SIG-M5 treated with dmso at 0.1 percent for 504 hours (cell line): Measurements from ENCODE around the gene ZNF765.
"Not testable (repeated sequence)": the region's sequence is repeated elsewhere in the genome, so short reads cannot be mapped to it uniquely, and the experiment has no call there.

ENCODE experiments used
- DNase-seq: peaks from one replicate; lab custom pipeline; 2025; ENCODE audit not compliant: unreplicated experiment; lab: John Stamatoyannopoulos, UW

The ZNF765 gene

DNA sequence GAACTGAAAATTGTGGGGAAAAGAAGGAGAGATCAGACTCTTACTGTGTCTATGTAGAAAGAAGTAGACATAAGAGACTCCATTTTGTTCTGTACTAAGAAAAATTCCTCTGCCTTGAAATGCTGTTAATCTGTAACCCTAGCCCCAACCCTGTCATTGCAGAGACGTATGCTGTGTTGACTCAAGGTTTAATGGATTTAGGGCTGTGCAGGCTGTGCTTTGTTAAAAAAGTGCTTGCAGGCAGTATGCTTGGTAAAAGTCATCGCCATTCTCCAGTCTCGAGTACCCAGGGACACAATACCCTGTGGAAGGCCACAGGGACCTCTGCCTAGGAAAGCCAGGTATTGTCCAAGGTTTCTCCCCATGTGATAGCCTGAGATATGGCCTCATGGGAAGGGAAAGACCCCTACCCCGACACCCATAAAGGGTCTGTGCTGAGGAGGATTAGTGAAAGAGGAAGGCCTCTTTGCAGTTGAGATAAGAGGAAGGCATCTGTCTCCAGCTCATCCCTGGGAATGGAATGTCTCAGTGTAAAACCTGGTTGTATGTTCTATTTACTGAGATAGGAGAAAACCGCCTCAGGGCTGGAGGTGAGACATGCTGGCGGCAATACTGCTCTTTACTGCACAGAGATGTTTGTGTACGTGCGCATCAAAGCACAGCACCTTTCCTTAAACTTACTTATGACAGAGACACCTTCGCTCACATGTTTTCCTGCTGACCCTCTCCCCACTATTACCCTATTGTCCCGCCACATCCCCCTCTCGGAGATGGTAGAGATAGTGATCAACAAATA, 25.8 kb downstream of the ZNF765 start:
- DNase-seq = not testable (repeated sequence)

DNA sequence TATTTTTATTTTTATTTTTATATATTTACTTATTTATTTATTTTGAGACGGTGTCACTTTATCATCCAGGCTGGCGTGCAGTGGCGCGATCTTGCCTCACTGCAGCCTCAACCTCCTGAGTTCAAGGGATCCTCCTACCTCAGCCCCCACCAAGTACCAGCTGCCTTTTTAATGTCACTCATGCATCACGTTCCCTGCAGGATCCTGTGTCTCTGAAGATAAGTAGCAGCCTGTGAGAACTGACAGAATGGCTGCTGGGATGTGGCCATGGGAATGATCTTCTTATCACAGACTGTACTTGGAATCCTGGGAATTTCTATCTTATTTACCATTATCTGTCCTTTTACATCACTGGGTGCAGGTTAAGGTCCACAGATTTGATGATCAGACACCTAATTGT, 27.6 kb downstream of the ZNF765 start:
- DNase-seq = no peak

DNA sequence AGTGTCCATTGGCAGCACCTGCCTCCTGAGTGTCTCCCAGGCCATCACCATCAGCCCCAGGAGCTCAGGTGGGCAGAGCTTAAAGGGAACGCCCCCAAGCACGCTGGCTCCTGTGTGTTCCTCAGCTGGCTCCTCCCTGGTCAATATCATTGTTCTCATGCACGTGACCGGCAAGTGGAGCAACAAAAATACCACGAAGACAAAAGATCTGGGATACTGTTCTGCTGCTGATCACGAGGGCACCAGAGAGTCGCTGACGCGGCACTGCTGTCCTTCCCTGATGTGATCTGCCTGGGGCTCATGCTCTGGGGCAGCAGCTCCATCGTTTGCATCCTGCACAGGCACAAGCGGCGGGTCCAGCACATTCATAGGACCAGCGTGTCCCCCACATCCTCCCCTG, 28.1 kb downstream of the ZNF765 start:
- DNase-seq = not testable (repeated sequence)

DNA sequence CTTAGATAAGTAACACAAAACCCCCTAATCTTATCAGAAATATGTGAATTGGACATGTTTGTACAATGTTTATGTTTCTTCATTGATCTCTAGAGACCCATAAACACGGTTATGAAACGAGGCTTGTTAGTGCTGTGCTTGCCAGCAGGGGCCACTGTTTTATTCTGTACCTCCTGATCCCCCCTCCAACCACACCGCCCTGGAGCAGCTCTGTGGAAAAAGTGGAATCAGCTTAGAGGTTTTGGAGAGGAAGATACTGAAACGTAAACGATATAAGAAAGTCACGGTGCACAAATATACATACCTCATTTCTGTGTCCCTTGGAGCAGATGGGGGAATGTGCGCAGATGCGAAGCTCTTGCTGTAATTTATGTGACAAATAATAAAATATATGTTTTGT, 28.7 kb downstream of the ZNF765 start:
- not testable (repeated sequence) for DNase-seq

DNA sequence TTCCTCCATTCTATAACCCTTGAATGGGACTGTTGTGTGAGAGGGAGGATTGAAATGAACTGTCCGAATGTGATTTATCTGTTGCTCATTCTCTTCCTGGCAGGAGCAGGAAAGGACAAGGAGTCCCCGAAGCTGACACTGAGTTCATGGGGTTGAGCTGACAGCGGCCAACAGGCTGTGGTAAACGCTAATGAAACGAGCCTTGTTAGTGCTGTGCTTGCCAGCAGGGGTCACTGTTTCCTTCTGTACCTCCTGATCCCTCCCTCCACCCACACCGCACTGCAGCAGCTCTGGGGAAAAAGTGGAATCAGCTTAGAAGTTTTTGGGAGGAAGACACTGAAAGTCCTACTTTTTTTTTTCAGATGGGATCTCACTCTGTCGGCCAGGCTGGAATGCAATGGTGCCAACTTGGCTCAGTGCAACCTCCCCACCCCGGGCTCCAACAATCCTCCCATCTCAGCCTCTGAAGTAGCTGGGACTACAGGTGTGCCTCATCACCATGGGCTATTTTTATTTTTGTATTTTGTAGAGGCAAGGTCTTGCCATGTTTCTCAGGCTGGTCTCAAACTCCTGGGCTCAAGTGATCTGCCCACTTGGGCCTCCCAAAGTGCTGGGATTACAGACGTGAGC, 30.1 kb downstream of the ZNF765 start:
- peak; percentile 11 for DNase-seq

DNA sequence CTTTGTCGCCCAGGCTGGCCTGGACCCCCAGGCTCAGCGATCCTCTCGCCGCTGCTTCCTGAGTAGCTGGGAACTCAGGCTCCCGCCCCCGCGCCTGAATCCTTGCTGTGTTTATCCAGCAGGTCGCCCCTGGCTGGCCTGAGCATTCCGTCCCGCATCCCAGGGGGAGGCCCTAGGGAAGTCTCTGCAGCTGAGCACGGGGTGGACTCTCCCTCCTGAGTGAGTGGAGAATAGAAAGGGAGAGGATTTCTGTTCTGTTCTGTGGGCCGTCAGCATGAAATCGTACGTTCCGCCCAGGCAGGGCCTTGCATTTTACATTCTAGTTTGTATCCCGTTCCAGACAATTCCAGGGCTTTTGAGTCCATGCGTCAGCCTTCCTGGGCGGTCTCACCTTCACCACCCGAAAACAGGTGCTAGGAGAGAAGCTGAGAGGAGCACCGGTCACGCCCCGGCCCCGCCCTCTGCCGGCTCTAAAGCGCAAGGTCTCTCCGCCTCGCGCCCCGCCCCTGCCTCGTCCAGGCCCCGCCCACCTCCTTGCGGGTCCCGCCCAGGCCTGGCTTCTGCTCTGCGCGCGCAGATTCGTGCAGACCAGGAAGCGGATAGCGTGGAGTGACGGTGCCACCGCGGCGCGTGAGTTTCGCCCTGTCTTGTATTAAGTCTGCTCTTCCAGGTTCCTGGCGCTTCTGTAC, 36.6 kb downstream of the ZNF765 start, which contains the start of gene ZNF761:
Gene ZNF761, plus strand, starts transcription at position 586 of the 689 bp plus-strand sequence. CDS start 15,285 bp downstream, outside the sequence.
- peak; percentile 51 for DNase-seq

DNA sequence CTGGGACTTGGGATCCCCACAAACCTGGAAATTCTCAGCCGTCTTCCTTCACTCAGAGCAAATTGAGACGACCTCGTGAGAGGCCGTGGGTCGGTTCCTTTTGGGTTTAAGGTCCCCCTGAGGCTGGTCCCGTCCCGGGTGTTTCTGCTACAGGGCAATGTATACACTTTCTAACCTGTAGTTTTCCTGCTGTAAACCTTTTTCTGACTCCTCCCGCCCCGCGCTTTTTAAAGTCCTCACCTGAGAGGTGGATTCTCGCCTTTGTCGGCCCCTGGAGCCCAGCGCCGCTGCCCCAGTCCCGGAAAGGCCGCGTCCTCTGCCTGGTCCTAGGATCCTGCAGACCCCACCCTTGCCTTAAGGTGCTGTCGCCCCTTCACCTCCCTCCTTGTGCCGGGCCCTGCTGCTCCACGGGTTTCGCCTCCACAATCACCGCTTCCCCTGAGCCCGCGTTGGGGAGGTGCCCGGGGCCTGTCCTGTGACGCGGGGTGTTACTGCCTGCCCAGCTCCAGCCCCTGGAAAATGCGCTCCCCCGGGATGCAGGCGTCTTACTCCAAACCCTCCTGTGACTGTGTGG, 37.2 kb downstream of the ZNF765 start:
- DNase-seq = no peak

DNA sequence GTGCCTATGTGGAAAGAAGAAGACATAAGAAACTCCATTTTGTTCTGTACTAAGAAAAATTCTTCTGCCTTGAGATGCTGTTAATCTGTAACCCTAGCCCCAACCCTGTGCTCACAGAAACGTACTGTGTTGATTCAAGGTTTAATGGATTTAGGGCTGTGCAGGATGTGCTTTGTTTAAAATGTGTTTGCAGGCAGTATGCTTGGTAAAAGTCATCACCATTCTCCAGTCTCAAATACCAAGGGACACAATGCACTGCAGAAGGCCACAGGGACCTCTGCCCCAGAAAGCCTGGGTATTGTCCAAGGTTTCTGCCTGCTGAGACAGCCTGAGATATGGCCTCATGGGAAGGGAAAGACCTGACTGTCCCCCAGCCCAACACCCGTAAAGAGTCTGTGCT, 48.9 kb downstream of the ZNF765 start:
- not testable (repeated sequence) for DNase-seq

DNA sequence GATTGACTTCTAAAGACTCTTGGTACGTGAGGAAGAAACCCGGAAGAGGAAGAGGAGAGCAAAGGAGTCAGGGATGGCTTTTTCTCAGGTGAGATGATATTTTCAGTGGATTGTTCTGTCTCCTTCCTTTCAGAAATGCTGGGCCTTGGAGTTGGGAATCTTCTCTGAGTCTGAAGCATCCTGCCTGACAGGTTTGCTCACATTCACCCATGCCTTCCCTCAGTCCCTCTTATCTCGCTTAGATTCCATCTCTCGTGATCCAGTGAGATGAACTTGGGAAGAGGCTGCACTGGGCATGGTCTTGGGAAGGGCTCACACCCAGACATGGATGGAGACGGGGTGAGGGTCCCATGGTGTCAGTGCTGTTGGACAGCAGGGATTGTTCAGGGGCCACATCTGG, 52.2 kb downstream of the ZNF765 start:
- DNase-seq = not testable (repeated sequence)

DNA sequence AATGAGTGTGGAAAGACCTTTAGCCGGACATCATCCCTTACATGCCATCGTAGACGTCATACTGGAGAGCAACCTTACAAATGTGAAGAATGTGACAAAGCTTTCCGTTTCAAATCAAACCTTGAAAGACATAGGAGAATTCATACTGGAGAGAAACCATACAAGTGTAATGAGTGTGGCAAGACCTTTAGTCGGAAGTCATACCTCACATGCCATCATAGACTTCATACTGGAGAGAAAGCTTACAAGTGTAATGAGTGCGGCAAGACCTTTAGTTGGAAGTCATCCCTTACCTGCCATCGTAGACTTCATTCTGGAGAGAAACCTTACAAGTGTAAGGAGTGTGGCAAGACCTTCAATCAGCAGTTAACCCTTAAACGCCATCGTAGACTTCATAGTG, 60.9 kb downstream of the ZNF765 start:
- no peak for DNase-seq

DNA sequence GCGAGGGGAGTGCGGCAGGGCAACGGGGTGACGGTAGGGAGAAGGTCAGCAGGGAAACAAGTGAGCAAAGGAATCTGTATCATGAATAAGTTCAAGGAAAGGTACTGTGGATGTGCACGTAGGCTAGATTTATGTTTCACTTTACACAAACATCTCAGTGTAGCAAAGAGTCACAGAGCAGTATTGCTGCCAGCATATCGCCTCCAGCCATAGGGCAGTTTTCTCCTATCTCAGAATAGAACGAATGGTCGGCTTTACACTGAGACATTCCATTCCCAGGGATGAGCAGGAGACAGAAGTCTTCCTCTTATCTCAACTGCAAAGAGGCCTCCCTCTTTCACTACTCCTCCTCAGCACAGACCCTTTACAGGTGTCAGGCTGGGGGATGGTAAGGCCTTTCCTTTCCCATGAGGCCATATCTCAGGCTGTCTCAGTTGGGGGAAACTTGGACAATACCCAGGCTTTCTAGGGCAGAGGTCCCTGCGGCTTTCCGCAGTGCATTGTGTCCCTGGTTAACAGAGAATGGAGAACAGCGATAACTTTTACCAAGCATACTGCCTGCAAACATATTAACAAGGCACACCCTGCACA, 65.3 kb downstream of the ZNF765 start:
- not testable (repeated sequence) for DNase-seq

DNA sequence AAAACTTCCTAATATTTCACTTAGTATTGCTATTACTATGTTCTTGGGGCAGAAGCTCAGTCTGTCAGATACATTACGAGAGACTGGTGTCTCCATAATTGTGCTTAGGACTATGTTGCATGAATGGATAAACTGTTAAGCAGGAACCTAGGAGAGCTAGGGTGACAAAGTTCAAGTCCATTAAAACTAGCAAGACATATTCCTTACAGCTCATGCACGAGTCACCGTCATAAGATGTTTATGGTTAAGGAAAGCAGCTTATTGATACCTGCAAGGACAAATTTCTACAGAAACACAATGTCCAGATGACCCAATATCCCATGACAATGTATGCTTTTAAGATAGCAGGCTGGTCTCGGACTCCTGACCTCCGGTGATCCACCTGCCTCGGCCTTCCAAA, 66.9 kb downstream of the ZNF765 start:
- no peak for DNase-seq

DNA sequence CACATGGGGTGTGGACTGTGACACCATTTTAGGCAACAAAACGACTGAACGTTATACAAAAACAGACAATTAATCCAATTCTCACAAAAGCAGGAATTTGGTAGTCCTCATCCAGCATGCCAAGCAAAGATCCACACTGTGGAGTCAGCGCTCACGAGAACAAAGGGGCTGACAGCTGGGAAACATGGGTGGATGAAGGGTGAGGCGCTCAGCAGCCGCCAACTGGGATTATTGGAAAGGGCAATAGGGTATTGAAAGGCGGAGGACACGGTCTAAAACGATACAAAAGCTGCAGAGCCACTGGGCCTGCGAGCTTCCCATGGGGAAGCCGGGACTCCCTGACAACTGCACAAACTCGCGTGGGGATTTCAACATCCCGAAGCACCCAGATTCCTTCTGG, 67.9 kb downstream of the ZNF765 start:
- DNase-seq = no peak

DNA sequence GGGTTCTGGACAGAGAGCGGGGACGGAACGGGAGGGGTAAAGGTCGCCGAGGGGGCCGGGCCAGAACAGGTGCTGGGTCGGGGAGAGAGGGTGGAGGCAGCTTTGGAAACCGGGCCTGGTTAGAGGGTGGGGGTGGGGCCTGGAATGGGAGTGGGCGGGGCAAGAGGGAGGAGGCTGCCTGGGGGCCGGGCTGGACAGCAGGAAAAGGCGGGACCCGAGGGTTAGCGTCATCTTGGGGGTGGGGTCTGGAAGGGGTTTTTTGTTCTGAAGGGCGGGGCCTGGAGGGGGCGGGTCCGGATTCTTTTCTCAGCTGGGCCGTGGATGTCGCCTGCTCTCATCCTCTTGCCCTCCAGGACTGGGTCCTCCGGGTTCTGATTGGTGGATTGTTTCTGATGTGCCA, 68.3 kb downstream of the ZNF765 start:
- DNase-seq = no peak

DNA sequence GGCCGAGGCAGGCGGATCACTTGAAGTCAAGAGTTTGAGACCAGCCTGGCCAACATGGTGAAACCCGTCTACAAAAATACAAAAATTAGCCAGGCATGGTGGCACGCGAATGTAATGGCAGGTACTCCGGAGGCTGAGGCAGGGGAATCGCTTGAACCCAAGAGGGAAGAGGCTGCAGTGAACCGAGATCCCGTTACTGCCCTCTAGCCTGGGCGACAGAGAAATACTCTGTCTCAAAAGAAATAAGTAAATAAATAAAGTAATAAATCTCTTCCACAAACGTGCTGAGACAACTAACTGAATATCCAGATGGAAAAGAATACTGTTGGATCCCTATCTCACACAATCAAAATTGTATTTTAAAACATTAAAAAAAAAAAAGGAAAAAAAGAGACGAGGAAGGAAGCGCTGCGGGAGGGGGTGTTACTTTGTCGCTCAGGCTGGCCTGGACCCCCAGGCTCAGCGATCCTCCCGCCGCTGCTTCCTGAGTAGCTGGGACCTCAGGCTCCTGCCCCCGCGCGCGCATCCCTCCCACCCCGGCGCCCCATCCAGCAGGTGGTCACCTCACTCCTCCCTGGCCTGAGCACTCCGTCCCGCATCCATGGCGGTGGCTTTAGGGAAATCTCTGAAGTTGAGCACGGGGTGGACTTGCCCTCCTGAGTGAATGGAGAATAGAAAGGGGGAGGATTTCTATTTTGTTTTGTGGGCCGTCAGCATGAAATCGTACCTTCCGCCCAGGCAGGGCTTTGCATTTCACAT, 72.0 kb downstream of the ZNF765 start:
- DNase-seq = no peak

DNA sequence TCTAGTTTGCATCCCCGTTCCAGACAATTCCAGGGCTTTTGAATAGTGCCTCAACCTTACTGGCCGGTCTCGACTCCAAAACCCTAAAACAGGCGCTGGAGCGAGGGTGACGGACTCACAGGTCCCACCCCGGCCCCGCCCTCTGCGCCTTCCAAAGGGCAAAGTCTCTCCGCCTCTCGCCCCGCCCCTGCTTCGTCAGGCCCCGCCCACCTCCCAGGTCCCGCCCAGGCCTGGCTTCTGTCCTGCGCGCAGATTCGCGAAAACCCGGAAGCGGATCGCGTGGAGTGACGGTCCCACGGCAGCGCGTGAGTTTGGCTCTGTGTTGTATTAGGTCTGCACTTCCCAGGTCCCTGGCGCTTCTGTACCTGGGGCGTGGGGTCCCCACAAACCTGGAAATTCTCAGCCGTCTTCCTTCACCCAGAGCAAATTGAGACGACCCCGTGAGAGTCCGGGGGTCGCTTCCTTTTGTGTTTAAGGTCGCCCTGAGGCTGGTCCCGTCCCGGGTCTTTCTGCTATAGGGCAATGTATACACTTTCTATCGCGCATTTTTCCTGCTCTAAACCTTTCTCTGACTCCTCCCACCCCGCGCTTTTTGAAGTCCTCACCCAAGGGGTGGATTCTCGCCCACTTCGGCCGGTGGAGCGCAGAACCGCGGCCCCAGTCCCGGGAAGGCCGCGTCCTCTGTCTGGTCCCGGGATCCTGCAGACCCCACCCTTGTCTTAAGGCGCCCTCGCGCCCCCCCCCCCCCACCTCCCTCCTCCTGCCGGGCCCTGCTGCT, 72.7 kb downstream of the ZNF765 start, which contains the start of gene ZNF813:
Gene ZNF813, plus strand, starts transcription at position 249 of the 778 bp plus-strand sequence. CDS start 16,090 bp downstream, outside the sequence.
- DNase-seq = peak; percentile 2

DNA sequence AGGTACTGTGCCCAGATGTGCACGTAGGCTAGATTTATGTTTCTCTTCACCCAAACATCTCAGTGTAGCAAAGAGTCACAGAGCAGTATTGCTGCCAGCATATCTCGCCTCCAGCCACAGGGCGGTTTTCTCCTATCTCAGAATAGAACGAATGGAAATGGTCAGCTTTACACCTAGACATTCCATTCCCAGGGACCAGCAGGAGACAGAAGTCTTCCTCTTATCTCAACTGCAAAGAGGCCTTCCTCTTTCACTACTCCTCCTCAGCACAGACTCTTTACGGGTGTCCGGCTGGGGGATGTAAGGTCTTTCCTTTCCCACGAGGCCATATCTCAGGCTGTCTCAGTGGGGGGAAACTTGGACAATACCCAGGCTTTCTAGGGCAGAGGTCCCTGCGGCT, 73.7 kb downstream of the ZNF765 start:
- DNase-seq = not testable (repeated sequence)

DNA sequence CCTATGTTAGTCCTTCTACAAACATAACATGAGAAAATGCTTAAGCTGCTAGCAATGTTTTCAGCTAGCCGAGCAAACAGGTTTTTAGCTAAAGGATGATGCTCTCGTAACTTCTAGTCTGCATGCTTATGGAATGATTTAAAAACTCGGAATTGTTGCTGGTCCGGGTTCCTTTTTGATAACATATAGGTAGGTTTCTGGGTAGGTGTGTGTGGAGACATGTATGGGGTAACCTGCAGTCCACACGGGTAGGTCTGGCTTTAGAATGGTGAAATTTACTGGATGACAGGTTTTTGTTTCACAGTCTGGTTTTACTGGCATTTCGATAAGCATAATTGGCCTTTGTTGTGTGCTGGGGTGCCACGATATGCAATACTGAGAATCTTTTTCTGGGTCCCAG, 77.0 kb downstream of the ZNF765 start:
- no peak for DNase-seq

DNA sequence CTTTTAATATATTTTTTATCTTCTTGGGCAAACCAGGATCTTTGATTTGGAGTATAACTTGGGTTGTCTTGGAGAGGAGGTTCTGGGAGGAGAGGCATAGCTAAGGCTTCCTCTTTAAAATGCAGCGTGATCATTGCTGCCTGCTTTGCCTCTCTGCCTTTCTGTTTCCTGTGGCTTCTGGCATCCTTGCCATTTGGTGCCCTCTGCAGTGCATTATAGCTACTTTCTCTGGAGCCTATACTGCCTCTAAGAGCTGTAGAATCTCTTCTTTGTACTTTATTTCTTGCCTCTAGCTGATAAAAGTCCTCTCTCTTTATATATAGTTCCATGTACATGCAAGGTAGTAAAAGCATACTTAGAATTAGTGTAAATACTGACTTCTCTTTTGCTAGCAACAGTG, 79.9 kb downstream of the ZNF765 start:
- not testable (repeated sequence) for DNase-seq
